Measurements from ENCODE around the gene EYS.

GRCh38 chr6:64732888-64733287, 974.1 kb downstream of the EYS start:
- TF ChIP-seq CTCF (IDR thresholded peaks at IDR 0.05; ENCODE audit: low read depth, low read length, missing input control), result peak; percentile 7
- no peak for TF ChIP-seq GABPA (IDR thresholded peaks at IDR 0.05 in 1 of 2, conservative IDR thresholded peaks at IDR 0.05 in 1 of 2)
- no peak for TF ChIP-seq NR2F2 (IDR thresholded peaks at IDR 0.05)
- TF ChIP-seq TAF1 (conservative IDR thresholded peaks at IDR 0.05), result no peak
